IMR-90 (cell line): ENCODE results near the gene ZNF512B. TPM values are rescaled to one million over a fixed set of nuclear protein-coding genes. Genes with fewer than 3 reads are reported as not detected.

Experiments used
- ATAC-seq: fragments of 200-7000 bp; cut with Tn5 transposase; 2 replicates; pipeline ENCODE4 v1.9.1; 2020; ENCODE audit warnings: low read depth, mild to moderate bottlenecking, moderate library complexity
- BruUV-seq: library from RNA; stranded (reverse); fragments of 400-500 nt; replicated peaks from 2 replicates; lab custom pipeline; 2021; lab: Mats Ljungman, UMichigan
- CTCF ChIA-PET: fragments of 300-600 bp; formaldehyde crosslinking; extraction: SDS; loops from one replicate; lab custom pipeline; 2021; ENCODE audit warnings: antibody characterized with exemption; lab: Yijun Ruan, JAX
- POLR2A ChIA-PET: fragments of 300-600 bp; sonication (Branson Sonifier 250); formaldehyde crosslinking; loops from one replicate; lab custom pipeline; 2022; ENCODE audit warnings: antibody characterized with exemption; ENCODE audit not compliant: unreplicated experiment; lab: Charles Lee
- DNase-seq: peaks from one replicate; pipeline ENCODE4 v3.0.0; 2013
- H2AFZ ChIP-seq: replicated peaks from 2 replicates; pipeline ENCODE3; 2013; ENCODE audit warnings: low read length, mild to moderate bottlenecking; ENCODE audit not compliant: poor library complexity
- H2AK5ac ChIP-seq: 2 replicates; pipeline ENCODE4 v1.6.1; 2013; ENCODE audit warnings: low read depth, low read length, inconsistent platforms
- H2AK9ac ChIP-seq: replicated peaks from 2 replicates; pipeline ENCODE3; 2013; ENCODE audit warnings: mild to moderate bottlenecking, low read depth, low read length, moderate library complexity; ENCODE audit not compliant: poor library complexity
- H2BK120ac ChIP-seq: 2 replicates; pipeline ENCODE4 v1.6.1; 2013; ENCODE audit warnings: low read depth, low read length, inconsistent platforms
- H2BK15ac ChIP-seq: 3 replicates; pipeline ENCODE4 v1.6.1; 2013; ENCODE audit warnings: low read depth, low read length, inconsistent platforms
- H2BK20ac ChIP-seq: 2 replicates; pipeline ENCODE4 v1.6.1; 2013; ENCODE audit warnings: low read depth, mild to moderate bottlenecking, inconsistent platforms, low read length, moderate library complexity
- H2BK5ac ChIP-seq: 2 replicates; pipeline ENCODE4 v1.6.1; 2013; ENCODE audit warnings: mild to moderate bottlenecking, low read depth, low read length, inconsistent platforms; ENCODE audit not compliant: poor library complexity, severe bottlenecking
- H3K14ac ChIP-seq: replicated peaks from 2 replicates; pipeline ENCODE4 v1.6.1; 2013; ENCODE audit warnings: low read depth, low read length, inconsistent platforms
- H3K18ac ChIP-seq: 2 replicates; pipeline ENCODE4 v1.6.1; 2013; ENCODE audit warnings: low read depth, low read length, control low read depth
- H3K23ac ChIP-seq: 2 replicates; pipeline ENCODE4 v1.6.1; 2013; ENCODE audit warnings: low read depth, low read length, inconsistent platforms
- H3K27ac ChIP-seq: 2 replicates; pipeline ENCODE4 v1.5.1; 2013; ENCODE audit warnings: mild to moderate bottlenecking, control low read depth, low read length; ENCODE audit not compliant: insufficient read depth
- H3K27me3 ChIP-seq: 2 replicates; pipeline ENCODE4 v1.6.1; 2013; ENCODE audit warnings: low read length; ENCODE audit not compliant: control insufficient read depth, insufficient read depth
- H3K36me3 ChIP-seq: 2 replicates; pipeline ENCODE4 v1.6.1; 2013; ENCODE audit warnings: low read length, mixed read lengths; ENCODE audit not compliant: control insufficient read depth, insufficient read depth
- H3K4ac ChIP-seq: 2 replicates; pipeline ENCODE4 v1.6.1; 2013; ENCODE audit warnings: low read depth, low read length, inconsistent platforms
- H3K4me1 ChIP-seq: 2 replicates; pipeline ENCODE4 v1.6.1; 2013; ENCODE audit warnings: low read length, mixed read lengths; ENCODE audit not compliant: control insufficient read depth, insufficient read depth
- H3K4me2 ChIP-seq: 2 replicates; pipeline ENCODE4 v1.6.1; 2013; ENCODE audit warnings: low read depth, mild to moderate bottlenecking, control low read depth, low read length, moderate library complexity
- H3K4me3 ChIP-seq: 2 replicates; pipeline ENCODE4 v1.5.1; 2013; ENCODE audit warnings: low read depth, mild to moderate bottlenecking, control low read depth, low read length, moderate library complexity; ENCODE audit not compliant: insufficient read depth
- H3K56ac ChIP-seq: 2 replicates; pipeline ENCODE4 v1.6.1; 2013; ENCODE audit warnings: low read length, inconsistent platforms; ENCODE audit not compliant: insufficient read depth; ENCODE audit errors: extremely low read depth
- H3K79me1 ChIP-seq, 2 experiments: 2 replicates each; pipeline ENCODE4 v1.6.1; 2013; ENCODE audit warnings: low read length in 2 of 2, inconsistent platforms in 1 of 2, low read depth in 1 of 2
- H3K9ac ChIP-seq: 2 replicates; pipeline ENCODE4 v1.6.1; 2013; ENCODE audit warnings: low read depth, low read length, control low read depth
- H3K9me1 ChIP-seq: 2 replicates; pipeline ENCODE4 v1.6.1; 2013; ENCODE audit warnings: low read length, inconsistent platforms; ENCODE audit not compliant: insufficient read depth
- H3K9me3 ChIP-seq: 2 replicates; pipeline ENCODE4 v1.6.1; 2013; ENCODE audit warnings: low read length; ENCODE audit not compliant: control insufficient read depth, insufficient read depth
- H4K20me1 ChIP-seq: 2 replicates; pipeline ENCODE4 v1.6.1; 2013; ENCODE audit warnings: low read length, inconsistent platforms; ENCODE audit not compliant: insufficient read depth
- H4K5ac ChIP-seq: 2 replicates; pipeline ENCODE4 v1.6.1; 2013; ENCODE audit warnings: mild to moderate bottlenecking, low read depth, low read length, control low read depth
- H4K8ac ChIP-seq, 2 experiments: 2 replicates each; pipeline ENCODE4 v1.6.1; 2013; ENCODE audit warnings: low read depth in 2 of 2, low read length in 2 of 2, control low read depth in 1 of 2, inconsistent platforms in 1 of 2
- H4K91ac ChIP-seq: 2 replicates; pipeline ENCODE4 v1.6.1; 2013; ENCODE audit warnings: low read depth, low read length, inconsistent platforms; ENCODE audit not compliant: insufficient read depth
- BHLHE40 ChIP-seq: fragments of 150-350 bp; IDR thresholded peaks from 2 replicates; pipeline ENCODE4 v1.6.1; 2016; ENCODE audit warnings: mild to moderate bottlenecking, low read depth, low read length
- FOS ChIP-seq: fragments of 150-350 bp; IDR thresholded peaks from 2 replicates; pipeline ENCODE4 v1.6.1; 2016; ENCODE audit warnings: low read depth, low read length
- MAZ ChIP-seq: IDR thresholded peaks from 2 replicates; pipeline ENCODE4 v1.6.1; 2012; ENCODE audit warnings: low read depth, mild to moderate bottlenecking, low read length, improper control_type of control experiment, moderate library complexity, borderline replicate concordance
- MXI1 ChIP-seq: IDR thresholded peaks from 2 replicates; pipeline ENCODE4 v1.6.1; 2012; ENCODE audit warnings: low read depth, mild to moderate bottlenecking, low read length, moderate library complexity, borderline replicate concordance
- NFE2L2 ChIP-seq: fragments of 150-350 bp; IDR thresholded peaks from 2 replicates; pipeline ENCODE4 v1.6.1; 2016; ENCODE audit warnings: low read depth, mild to moderate bottlenecking, low read length
- RAD21 ChIP-seq: IDR thresholded peaks from 2 replicates; pipeline ENCODE4 v1.6.1; 2012; ENCODE audit warnings: low read length, improper control_type of control experiment
- RFX5 ChIP-seq: IDR thresholded peaks from 2 replicates; pipeline ENCODE4 v1.8.0; 2012; ENCODE audit warnings: low read depth, mild to moderate bottlenecking, low read length, moderate library complexity
- SMC3 ChIP-seq: fragments of 150-350 bp; IDR thresholded peaks from 2 replicates; pipeline ENCODE4 v1.6.1; 2016; ENCODE audit warnings: low read depth, mild to moderate bottlenecking, antibody characterized with exemption, low read length, moderate library complexity
- WGBS, 2 experiments: methylation state at CpG; one replicate each; pipeline versions ENCODE4 v1.1.5 to v1.1.7; 2013; ENCODE audit warnings: missing lambda C conversion rate in 2 of 2; ENCODE audit not compliant: insufficient read length in 1 of 2; ENCODE audit errors: extremely low coverage in 2 of 2; 5-methylcytosine and 5-hydroxymethylcytosine counted together
- dilution Hi-C: fragments of 300-500 bp; cut with HindIII; formaldehyde crosslinking; loops from one replicate; pipeline ENCODE4 v1.14.3; 2018; ENCODE audit warnings: low sequenced_read_pairs; ENCODE audit not compliant: unreplicated experiment
- in situ Hi-C: fragments of 300-500 bp; cut with MboI; formaldehyde crosslinking; loops from 3 replicates; pipeline ENCODE4 v1.14.3; 2019; ENCODE audit warnings: low sequenced_read_pairs, inconsistent platforms, mixed read lengths
- intact Hi-C: fragments of 100-400 bp; cut with micrococcal nuclease; formaldehyde crosslinking; loops from 2 replicates; pipeline ENCODE4 v1.10.0; 2022
- polyA plus RNA-seq, 3 experiments: library from polyadenylated mRNA; depleted of rRNA; stranded (reverse); fragments of >200 nt; gene quantifications; 2 replicates each; pipeline ENCODE4 v1.2.3, GENCODE V29; 2012; ENCODE audit warnings: low replicate concordance in 1 of 3
- total RNA-seq: library from RNA; depleted of rRNA; stranded (reverse); fragments of >200 nt; gene quantifications from 2 replicates; pipeline ENCODE4 v1.2.3, GENCODE V29; 2012
- TF ChIP-seq, protein P1 (sequence below): fragments of 150-350 bp; IDR thresholded peaks from 2 replicates; pipeline ENCODE4 v1.6.1; 2017; ENCODE audit warnings: mild to moderate bottlenecking, antibody characterized with exemption, low read length, low read depth
- TF ChIP-seq, protein P2 (sequence below): conservative IDR thresholded peaks from 2 replicates; pipeline ENCODE4 v1.5.1; 2012; ENCODE audit warnings: mild to moderate bottlenecking, low read depth, low read length, improper control_type of control experiment

The ZNF512B gene
- total and polyA plus RNA-seq, 2 of the 4 experiments (the other 2 are of a cell fraction), result 6.5 to 15.6 TPM

DNA sequence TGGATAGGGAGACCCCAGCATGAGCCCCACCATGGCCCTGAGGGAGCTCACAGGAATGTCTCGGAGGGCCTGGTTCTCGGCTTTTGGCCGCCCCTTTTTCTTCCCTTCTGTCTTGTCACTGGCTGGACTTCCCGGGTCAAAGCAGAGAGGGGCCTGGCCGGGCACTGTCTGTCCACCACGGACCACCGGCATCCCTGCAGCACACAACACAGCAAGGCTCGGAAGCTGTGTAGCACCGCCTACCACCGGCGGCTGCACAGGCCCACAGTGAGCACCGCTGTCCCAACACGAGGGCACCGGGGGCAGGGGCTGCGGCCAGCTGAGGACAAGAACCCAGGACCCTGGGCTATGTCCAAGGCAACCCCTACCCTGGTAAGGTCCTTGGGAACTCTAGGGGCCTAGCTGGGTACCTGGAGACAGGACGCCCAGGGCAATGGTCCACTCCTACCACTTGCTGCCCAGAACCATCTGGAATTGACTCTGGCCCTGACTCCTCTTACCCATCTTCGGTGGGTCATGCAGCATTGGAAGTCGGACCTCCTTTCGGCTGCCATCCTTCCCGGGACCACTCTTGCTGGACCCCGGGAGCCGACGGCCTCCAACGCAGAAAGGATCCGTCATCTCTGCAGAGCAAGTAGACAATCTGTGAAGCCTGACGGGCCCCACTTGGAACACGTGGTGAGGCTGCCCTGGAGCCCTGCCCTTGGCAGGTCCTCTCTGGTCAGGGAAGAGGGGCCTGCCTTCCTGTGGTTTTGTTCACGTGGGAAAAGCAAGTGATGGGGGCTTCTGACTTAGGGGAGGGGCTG is 2.2 kb downstream of the ZNF512B start (continued):
- TF ChIP-seq, protein P1, sequence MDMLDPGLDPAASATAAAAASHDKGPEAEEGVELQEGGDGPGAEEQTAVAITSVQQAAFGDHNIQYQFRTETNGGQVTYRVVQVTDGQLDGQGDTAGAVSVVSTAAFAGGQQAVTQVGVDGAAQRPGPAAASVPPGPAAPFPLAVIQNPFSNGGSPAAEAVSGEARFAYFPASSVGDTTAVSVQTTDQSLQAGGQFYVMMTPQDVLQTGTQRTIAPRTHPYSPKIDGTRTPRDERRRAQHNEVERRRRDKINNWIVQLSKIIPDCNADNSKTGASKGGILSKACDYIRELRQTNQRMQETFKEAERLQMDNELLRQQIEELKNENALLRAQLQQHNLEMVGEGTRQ, result no peak
- TF ChIP-seq BHLHE40 (no peak), MAZ (no peak), RFX5 (no peak)

DNA sequence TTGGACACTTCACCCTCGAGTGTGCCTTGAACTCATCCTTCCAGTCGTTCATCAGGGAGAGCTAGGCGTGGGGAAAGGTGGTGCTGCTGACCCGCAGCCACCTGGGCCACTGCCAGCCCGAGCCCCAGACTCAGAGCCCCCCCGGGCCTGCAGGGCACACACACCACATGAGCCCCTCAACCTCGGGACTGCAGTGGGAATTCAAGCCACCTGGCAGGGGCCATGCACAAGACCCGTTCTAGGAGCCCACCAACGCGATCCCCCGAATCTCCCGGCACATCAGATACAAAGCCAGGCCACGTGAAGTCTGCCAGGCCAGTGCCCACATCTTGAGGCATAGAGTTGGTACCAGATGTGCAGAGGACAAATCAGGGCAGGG is 2.8 kb downstream of the ZNF512B start:
- no peak overlapping the region for H2AK9ac ChIP-seq
- TF ChIP-seq, protein P1, result no peak
- no peak for TF ChIP-seq RFX5
- no peak for TF ChIP-seq SMC3
- no peak for TF ChIP-seq MXI1
- TF ChIP-seq BHLHE40, result no peak
- TF ChIP-seq NFE2L2, result no peak
- TF ChIP-seq, protein P2, sequence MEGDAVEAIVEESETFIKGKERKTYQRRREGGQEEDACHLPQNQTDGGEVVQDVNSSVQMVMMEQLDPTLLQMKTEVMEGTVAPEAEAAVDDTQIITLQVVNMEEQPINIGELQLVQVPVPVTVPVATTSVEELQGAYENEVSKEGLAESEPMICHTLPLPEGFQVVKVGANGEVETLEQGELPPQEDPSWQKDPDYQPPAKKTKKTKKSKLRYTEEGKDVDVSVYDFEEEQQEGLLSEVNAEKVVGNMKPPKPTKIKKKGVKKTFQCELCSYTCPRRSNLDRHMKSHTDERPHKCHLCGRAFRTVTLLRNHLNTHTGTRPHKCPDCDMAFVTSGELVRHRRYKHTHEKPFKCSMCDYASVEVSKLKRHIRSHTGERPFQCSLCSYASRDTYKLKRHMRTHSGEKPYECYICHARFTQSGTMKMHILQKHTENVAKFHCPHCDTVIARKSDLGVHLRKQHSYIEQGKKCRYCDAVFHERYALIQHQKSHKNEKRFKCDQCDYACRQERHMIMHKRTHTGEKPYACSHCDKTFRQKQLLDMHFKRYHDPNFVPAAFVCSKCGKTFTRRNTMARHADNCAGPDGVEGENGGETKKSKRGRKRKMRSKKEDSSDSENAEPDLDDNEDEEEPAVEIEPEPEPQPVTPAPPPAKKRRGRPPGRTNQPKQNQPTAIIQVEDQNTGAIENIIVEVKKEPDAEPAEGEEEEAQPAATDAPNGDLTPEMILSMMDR, result no peak
- no peak for TF ChIP-seq FOS
- TF ChIP-seq RAD21, result no peak
- no peak overlapping the region for H3K56ac ChIP-seq
- peaks cover 7% of the 10 kb centered on the region for H3K4me1 ChIP-seq
- H3K23ac ChIP-seq, result no peak overlapping the region
- BruUV-seq, result no TSS peak
- H4K5ac ChIP-seq, result no peak overlapping the region
- H3K9ac ChIP-seq, result no peak overlapping the region
- no peaks in the 10 kb centered on the region for H3K27me3 ChIP-seq
- dilution Hi-C loops (no loop called here), intact Hi-C loops (no loop called here), in situ Hi-C loops (no loop called here)
- no peaks in the 10 kb centered on the region; the same call in 1 of the 2 replicates for H4K20me1 ChIP-seq
- H3K14ac ChIP-seq, result no peak overlapping the region
- no peak overlapping the region for H3K4me3 ChIP-seq
- WGBS, 2 experiments, result 93% methylated on average over 5 of the region's 13 CpGs; no CpG with 5 or more reads in 1 of the 2 experiments
- POLR2A ChIA-PET, result no interaction called here
- peaks cover 44% of the 10 kb centered on the region for H3K36me3 ChIP-seq
- DNase-seq (no peak), ATAC-seq (no peak)
- H2AK5ac ChIP-seq, result no peak overlapping the region
- H3K4me2 ChIP-seq, result no peak overlapping the region
- H2BK5ac ChIP-seq, result no peak overlapping the region
- no peak overlapping the region for H2AFZ ChIP-seq
- H4K91ac ChIP-seq, result no peak overlapping the region
- no peak overlapping the region for H2BK15ac ChIP-seq
- no peak overlapping the region for H2BK120ac ChIP-seq
- H2BK20ac ChIP-seq, result no peak overlapping the region
- peaks cover 12 to 25% of the 10 kb centered on the region in 2 experiments for H3K79me1 ChIP-seq
- H3K9me1 ChIP-seq, result peaks cover 3% of the 10 kb centered on the region; the same call in 1 of the 2 replicates
- H3K9me3 ChIP-seq, result no peaks in the 10 kb centered on the region
- H4K8ac ChIP-seq, result no peak overlapping the region
- CTCF ChIA-PET, result no interaction called here
- no peak overlapping the region for H3K27ac ChIP-seq
- no peak overlapping the region for H3K18ac ChIP-seq
- H3K4ac ChIP-seq, result no peak overlapping the region
